Tongue (tissue), 2 donors: Measurements from ENCODE around the gene PYGB. TPM values are rescaled to one million over a fixed set of nuclear protein-coding genes. Genes with fewer than 3 reads are reported as not detected.
"Not testable (repeated sequence)": the region's sequence is repeated elsewhere in the genome, so short reads cannot be mapped to it uniquely, and the experiment has no call there.

Experiments used
- DNase-seq: peaks from one replicate; pipeline ENCODE4 v3.0.0-alpha.2; 2015
- total RNA-seq: library from RNA; depleted of rRNA; stranded (reverse); fragments of >200 nt; gene quantifications from one replicate; pipeline ENCODE4 v1.2.3, GENCODE V29; 2014

PYGB gene
- total RNA-seq, 1 donor from 2014 or later, result 25.4 TPM

GRCh38 chr20:25314497-25315417, 66.9 kb downstream of the PYGB start:
- DNase-seq, result no peak

- DNase-seq, result no peak
Measured at GRCh38 chr20:25315418-25316210, 67.7 kb downstream of the PYGB start.

GRCh38 chr20:25316506-25317190, 68.8 kb downstream of the PYGB start:
- DNase-seq, result no peak

- DNase-seq, result no peak
Measured at GRCh38 chr20:25317351-25318075, 69.6 kb downstream of the PYGB start.

- DNase-seq, result no peak
Measured at GRCh38 chr20:25318471-25319240, 70.8 kb downstream of the PYGB start.

- DNase-seq, result no peak
Measured at GRCh38 chr20:25319241-25320034, 71.6 kb downstream of the PYGB start.

GRCh38 chr20:25320035-25320800, 72.3 kb downstream of the PYGB start:
- DNase-seq, result no peak

- no peak for DNase-seq
Measured at GRCh38 chr20:25321262-25321831, 73.5 kb downstream of the PYGB start.

- no peak for DNase-seq
Measured at GRCh38 chr20:25321991-25322390, 74.1 kb downstream of the PYGB start.

- DNase-seq, result no peak
Measured at GRCh38 chr20:25323496-25324246, 75.8 kb downstream of the PYGB start.

GRCh38 chr20:25324412-25324811, 76.5 kb downstream of the PYGB start:
- DNase-seq, result peak; percentile 30

GRCh38 chr20:25325073-25325472, 77.2 kb downstream of the PYGB start:
- DNase-seq, result no peak

GRCh38 chr20:25325997-25326396, 78.1 kb downstream of the PYGB start:
- no peak for DNase-seq

GRCh38 chr20:25327521-25328235, 79.8 kb downstream of the PYGB start:
- DNase-seq, result no peak

- no peak for DNase-seq
Measured at GRCh38 chr20:25328954-25329498, 81.1 kb downstream of the PYGB start.

- DNase-seq, result not testable (repeated sequence)
Measured at GRCh38 chr20:25334972-25335371, 87.1 kb downstream of the PYGB start.
